ENCODE results near the gene XYLT2. TPM values are rescaled to one million over a fixed set of nuclear protein-coding genes. Genes with fewer than 3 reads are reported as not detected.

Gene XYLT2
- total and polyA plus RNA-seq, 2 of the 13 experiments (the other 11 are each of a cell fraction or from before 2014, with no cell fraction given): 17.0 to 22.1 TPM

GRCh38 chr17:50318501-50319285 lies 27.2 kb upstream of the XYLT2 start:
- TF ChIP-seq SALL1 (CRISPR knock-in tag; IDR thresholded peaks at IDR 0.05): no peak
- TF ChIP-seq, protein P1, sequence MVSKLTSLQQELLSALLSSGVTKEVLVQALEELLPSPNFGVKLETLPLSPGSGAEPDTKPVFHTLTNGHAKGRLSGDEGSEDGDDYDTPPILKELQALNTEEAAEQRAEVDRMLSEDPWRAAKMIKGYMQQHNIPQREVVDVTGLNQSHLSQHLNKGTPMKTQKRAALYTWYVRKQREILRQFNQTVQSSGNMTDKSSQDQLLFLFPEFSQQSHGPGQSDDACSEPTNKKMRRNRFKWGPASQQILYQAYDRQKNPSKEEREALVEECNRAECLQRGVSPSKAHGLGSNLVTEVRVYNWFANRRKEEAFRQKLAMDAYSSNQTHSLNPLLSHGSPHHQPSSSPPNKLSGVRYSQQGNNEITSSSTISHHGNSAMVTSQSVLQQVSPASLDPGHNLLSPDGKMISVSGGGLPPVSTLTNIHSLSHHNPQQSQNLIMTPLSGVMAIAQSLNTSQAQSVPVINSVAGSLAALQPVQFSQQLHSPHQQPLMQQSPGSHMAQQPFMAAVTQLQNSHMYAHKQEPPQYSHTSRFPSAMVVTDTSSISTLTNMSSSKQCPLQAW (CRISPR knock-in tag; IDR thresholded peaks at IDR 0.05): no peak
- no peak for TF ChIP-seq SNRNP70 (IDR thresholded peaks at IDR 0.05; ENCODE audit: low read depth, low read length)
- TF ChIP-seq ZNF335 (CRISPR knock-in tag; IDR thresholded peaks at IDR 0.05): no peak
- TF ChIP-seq IRF9 (CRISPR knock-in tag; IDR thresholded peaks at IDR 0.05; ENCODE audit: borderline replicate concordance): no peak
- TF ChIP-seq ZIK1 (CRISPR knock-in tag; IDR thresholded peaks at IDR 0.05; ENCODE audit: borderline replicate concordance, low read depth): no peak
- no peak for TF ChIP-seq MATR3 (CRISPR knock-in tag; IDR thresholded peaks at IDR 0.05)
- TF ChIP-seq TCF7 (IDR thresholded peaks at IDR 0.05; ENCODE audit: low read depth): no peak
- no peak for TF ChIP-seq FOXP4 (CRISPR knock-in tag; IDR thresholded peaks at IDR 0.05)
- no peak for TF ChIP-seq ZSCAN12 (CRISPR knock-in tag; IDR thresholded peaks at IDR 0.05)
- TF ChIP-seq ARNTL (CRISPR knock-in tag; IDR thresholded peaks at IDR 0.05): no peak
- no peak for TF ChIP-seq FOXA3 (CRISPR knock-in tag; IDR thresholded peaks at IDR 0.05)
- TF ChIP-seq MAFF (IDR thresholded peaks at IDR 0.05; ENCODE audit: low read depth, low read length): no peak
- TF ChIP-seq SMYD3 (CRISPR knock-in tag; IDR thresholded peaks at IDR 0.05): no peak
- no peak for TF ChIP-seq SUZ12 (IDR thresholded peaks at IDR 0.05; ENCODE audit: low read depth, low read length)
- no peak for TF ChIP-seq SNAI1 (CRISPR knock-in tag; IDR thresholded peaks at IDR 0.05; ENCODE audit: borderline replicate concordance)
- Histone ChIP-seq H3K27ac (ENCODE audit: extremely low read length, insufficient read depth, low read length) (no peak overlapping the region), H3K9ac (ENCODE audit: insufficient read depth, low read depth, low read length) (no peak overlapping the region), H4K20me1 (ENCODE audit: insufficient read depth, low read length) (no peaks in the 10 kb centered on the region), H3K4me3 (replicated peaks in 1 of 3; ENCODE audit: insufficient read depth in 1 of 3, low read depth in 2 of 3, low read length in 3 of 3) (no peak overlapping the region), H3K4me1 (ENCODE audit: insufficient read depth, low read length) (no peaks in the 10 kb centered on the region), H3K36me3 (replicated peaks in 1 of 2; ENCODE audit: control insufficient read depth in 1 of 2, insufficient read depth in 2 of 2, low read length in 2 of 2) (no peaks in the 10 kb centered on the region), H3K79me2 (ENCODE audit: insufficient read depth, low read length) (no peaks in the 10 kb centered on the region), H2AFZ (ENCODE audit: low read length) (no peak overlapping the region), H3K9me3 (ENCODE audit: low read length) (no peaks in the 10 kb centered on the region), H3K27me3 (ENCODE audit: control insufficient read depth in 1 of 2, insufficient read depth in 2 of 2, low read length in 2 of 2) (peaks cover 10 to 38% of the 10 kb centered on the region in 2 experiments), H3K4me2 (ENCODE audit: low read depth, low read length) (no peak overlapping the region)
- no peak for FAIRE-seq
- POLR2A ChIA-PET: no interaction called here
- no peak for ATAC-seq
- intact Hi-C loops (cut with micrococcal nuclease; ENCODE audit: unreplicated experiment) (no loop called here), in situ Hi-C loops (cut with HindIII; ENCODE audit: extremely low pct_ligation_motif_present, low pct_unique_long_range_greater_than_20kb) (no loop called here)
- no peak for DNase-seq (ENCODE audit: low spot score)
- CTCF ChIA-PET (ENCODE audit: low intra/inter-chr PET ratio, low total read pairs): no interaction called here
- 30% methylated on average over 10 of the region's 10 CpGs for WGBS (ENCODE audit: low lambda C conversion rate)
- no TSS peak for BruUV-seq (replicated peaks)

Data from HepG2 (cell line).